ENCODE data around the gene NUP205.
A peak's percentile ranks its signal among the peaks of the same experiment; 100 is the strongest.
"Not testable (repeated sequence)": the region's sequence is repeated elsewhere in the genome, so short reads cannot be mapped to it uniquely, and the experiment has no call there.

The NUP205 gene

DNA sequence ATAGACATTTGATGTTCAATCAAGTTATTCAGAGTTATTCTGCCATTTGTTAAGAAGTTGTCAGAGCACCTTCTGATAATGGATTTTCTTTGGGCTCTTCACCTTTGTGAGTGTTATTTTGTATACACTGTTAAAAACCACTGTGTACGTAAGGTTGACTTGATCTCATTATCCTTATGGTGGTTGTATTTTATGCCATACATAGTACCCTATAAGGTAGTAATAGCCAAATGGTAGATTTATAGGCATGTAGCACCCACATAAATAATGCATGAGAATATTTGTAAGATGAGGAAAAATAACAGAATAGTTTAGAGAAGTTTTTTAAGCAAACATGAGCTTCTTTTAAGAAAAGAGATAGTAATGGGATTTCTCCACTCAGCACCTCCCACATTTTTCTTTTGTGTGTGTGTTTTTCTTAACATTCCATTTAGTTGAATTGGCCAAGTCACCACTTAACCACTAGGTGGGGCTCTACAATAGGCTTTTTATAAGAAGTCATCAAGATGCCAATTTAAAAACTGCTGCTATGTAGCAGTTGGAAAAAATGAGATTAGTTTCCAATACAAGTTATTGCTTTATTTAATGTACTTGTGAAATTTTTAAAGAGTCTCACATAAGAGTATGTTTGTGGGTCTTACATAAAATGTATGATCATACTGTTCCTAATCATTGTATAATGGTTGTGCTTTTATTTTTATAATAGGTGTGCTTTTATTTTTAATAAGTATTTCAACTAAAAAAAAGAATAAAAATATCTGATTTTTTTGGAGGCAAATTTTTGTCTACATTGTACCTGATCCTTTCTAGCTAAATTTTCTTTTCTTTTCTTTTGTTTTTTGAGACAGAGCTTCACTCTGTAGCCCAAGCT is 63.5 kb downstream of the NUP205 start:
- FAIRE-seq = peak; percentile 92

DNA sequence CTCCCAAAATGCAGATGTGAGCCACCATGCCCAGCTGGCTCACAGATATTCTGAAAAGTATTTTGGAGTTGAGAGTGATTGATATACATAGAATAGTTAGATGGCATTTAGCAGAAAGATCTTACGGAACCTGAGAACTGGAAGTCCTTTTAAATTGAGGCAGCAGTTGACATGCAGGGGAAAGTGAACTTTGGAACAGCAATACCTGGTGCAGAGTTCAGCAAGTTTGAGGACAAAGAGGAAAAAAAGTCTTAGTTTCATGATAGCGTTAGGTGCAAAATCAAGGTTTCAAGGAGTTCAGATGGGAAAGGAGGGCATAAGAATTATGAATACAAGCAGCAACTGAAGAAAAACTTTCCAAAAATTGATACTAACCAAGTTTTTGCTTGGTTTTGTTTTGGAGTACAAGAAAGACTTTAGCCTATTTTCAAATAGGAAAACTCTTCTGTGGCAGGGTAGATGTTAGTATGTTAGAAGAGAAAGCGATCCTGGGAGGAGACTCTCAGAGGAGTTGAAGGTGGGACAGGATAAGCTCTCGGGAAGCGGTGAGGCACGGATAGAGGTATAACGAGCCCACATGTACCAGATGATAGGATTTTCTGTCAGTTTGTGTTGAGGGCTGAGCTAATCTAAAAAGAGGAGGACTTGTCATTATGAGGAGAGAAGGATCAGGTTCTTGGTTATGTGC is 76.6 kb downstream of the NUP205 start:
- no peak for FAIRE-seq

DNA sequence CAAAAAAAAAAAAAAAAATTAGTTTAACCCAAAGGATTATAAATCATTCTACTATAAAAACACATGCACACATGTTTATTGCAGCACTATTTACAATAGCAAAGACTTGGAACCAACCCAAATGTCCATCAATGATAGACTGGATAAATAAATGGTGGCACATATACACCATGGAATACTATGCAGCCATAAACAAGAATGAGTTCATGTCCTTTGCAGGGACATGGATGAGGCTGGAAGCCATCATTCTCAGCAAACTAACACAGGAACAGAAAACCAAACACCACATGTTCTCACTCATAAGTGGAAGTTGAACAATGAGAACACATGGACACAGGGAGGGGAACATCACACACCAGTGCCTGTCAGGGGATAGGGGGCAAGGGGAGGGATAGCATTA is 82.0 kb downstream of the NUP205 start:
- FAIRE-seq = not testable (repeated sequence)

DNA sequence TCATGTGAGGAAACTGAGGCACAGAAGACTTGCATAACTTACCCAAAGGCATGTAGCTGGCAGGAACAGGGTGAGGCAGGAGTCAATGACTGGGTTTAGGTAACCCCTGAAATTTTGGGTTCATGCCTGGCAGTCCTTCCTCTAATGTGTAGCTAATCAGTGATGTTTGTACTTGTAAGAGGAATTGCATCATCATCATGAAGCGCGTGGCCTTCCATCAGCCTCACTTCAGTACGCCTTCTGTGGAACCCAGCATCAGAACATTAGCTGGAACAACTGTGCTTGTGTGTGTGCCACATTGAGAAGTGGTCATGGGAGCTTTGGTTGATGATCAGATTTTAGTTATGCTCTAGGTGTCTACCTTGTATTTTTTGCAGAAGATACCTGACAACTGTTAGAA is 86.4 kb downstream of the NUP205 start:
- FAIRE-seq = no peak

DNA sequence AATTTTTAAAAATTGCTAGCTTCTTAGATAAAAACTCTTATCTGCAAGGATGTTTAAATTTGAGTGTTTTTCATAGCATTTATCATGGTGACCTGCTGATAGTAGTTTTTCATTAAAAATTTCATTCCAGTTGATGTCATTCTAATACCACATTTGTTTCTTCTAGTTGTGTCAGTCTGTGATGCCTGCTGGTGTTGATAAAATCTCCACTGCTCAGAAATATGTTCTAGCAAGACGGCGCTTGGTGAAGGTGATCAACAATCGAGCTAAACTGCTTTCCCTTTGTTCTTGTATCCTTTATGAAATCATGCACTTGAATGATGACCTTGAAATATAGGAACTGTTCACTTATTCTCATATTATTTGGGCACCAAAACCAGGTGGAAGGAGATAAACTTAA is 87.0 kb downstream of the NUP205 start:
- FAIRE-seq = no peak

- peak; percentile 68 for FAIRE-seq
These were observed 87.7 kb downstream of the NUP205 start for GRCh38 chr7:135645296-135645904.

DNA sequence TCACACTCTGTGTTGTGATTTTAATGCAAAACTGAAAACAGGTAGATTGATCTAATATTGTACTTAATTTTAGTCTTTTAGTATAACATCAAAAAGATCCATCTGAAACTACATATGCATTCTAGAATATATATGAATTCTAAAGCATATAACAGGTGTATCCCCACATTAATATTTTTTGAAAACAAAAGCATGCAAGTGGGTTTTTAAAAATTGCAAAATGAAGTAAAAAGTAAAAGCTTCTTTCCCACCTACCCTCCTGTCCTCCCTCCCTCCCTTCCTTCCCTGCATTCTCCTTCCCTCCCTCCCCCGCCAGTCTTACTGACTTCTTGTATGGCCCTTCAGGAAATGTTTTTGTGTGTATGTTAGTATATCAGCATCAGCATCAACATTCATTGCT is 90.0 kb downstream of the NUP205 start:
- no peak for FAIRE-seq

DNA sequence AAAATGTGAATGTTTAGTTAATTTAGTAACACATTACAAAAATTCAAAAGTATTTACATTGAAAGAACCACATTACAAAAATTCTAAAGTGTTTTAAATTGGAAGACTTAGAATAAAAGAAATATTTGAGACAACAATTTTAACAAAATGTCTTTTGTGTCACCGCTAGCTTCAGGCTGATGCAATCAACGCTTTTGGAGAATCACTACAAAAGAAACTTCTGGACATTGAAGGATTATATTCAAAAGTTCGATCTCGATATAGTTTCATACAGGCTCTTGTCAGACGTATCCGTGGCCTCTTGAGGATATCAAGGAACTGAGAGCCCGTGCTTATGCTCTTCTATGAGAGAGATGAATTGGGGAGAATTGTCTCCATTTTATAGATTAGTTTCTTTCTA is 90.5 kb downstream of the NUP205 start:
- FAIRE-seq = no peak

GRCh38 chr7:135650831-135651573 is 93.3 kb downstream of the NUP205 start:
- no peak for FAIRE-seq

- no peak for FAIRE-seq
These were observed 95.8 kb downstream of the NUP205 start for GRCh38 chr7:135653340-135654080.

DNA sequence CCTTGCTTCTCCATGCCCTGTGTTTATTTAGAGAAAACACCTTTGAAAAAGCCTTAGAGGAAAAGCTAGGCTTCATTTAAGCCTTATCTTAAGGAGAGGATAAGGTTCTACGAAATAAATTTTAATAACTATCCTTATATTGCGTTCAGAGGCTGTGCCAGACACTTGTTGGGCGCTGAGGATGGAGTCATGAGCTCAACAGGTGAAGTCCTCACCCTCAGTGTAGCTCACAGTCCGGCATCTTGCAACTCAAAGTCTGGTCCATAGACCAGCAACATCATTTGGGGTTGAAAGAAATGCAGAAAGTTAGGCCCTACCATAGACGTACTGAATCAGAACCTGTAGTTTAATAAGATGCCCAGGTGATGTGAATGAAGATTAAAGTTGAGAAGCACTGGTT is 100.8 kb downstream of the NUP205 start:
- FAIRE-seq = no peak

DNA sequence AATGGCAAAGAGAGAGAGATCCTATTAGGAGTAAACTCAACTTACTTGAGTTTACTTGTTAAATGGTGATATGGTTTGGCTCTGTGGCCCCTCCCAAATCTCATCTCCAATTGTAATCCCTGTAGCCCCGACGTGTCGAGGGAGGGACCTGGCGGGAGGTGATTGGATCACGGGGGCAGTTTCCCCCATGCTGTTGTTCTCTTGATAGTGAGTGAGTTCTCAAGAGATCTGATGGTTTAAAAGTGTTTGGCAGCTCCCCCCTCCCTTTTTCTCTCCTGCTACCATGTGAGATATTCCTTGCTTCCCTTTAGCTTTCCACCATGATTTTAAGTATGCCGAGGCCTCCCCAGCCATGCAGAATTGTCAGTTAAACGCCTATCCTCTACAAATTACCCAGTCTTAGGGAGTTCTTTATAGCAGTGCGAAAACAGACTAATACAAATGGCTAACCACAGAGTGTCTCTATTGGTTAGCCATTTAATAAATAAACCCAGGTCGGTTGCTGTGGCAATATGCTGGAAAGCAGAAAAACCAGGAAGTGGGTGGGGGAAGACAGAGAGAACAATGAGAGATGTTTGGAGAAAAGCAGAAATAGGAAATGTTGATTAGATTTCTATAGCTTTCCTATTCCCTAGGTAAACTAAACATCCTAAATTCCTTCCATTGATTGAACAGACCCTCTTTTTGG is 101.6 kb downstream of the NUP205 start:
- FAIRE-seq = no peak

- FAIRE-seq = no peak
These were observed 103.8 kb downstream of the NUP205 start for GRCh38 chr7:135661311-135662122.

- no peak for FAIRE-seq
These were observed 104.3 kb downstream of the NUP205 start for GRCh38 chr7:135662123-135662372.

DNA sequence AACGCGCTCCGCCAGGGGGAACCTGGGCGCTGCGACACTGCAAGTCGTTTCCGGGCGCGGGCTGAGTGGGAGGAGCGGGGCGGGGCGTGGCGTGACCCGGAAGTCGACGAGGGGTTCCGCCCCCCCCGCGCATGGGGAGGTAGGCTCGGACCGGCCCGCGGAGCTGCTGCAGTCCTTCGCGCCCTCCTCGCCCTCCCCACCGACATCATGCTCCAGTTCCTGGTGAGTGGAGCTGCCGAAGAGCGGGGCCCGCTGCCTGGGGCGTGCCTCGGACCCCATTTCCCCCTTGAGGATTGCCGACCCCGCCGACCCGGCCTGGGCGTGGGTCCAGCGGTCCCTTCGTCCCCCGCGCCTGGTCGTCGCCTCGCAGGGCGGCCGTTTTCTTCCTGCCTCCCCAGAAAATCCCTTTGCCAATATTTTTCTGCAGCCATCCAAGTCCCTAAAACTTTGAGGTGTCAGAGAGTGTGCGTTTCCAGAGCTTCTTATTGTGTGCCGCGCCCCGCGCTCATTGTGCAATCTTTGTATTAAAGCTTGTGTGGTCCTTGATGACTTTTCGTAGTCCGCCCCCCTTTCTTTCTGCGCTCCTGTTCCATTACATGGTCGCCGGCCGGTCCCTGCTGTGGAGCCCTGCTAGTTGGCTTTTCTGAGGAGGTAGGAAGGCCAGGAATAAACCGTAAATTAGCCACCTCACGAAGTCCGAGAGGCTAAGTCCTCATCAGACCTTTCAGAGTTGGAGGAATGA is 104.8 kb downstream of the NUP205 start, which contains the start of gene STMP1:
Gene STMP1 (plus strand): TSS at position 142 of the 742 bp plus-strand sequence.
- FAIRE-seq = no peak

GRCh38 chr7:135664046-135664589 is 106.4 kb downstream of the NUP205 start:
- no peak for FAIRE-seq

DNA sequence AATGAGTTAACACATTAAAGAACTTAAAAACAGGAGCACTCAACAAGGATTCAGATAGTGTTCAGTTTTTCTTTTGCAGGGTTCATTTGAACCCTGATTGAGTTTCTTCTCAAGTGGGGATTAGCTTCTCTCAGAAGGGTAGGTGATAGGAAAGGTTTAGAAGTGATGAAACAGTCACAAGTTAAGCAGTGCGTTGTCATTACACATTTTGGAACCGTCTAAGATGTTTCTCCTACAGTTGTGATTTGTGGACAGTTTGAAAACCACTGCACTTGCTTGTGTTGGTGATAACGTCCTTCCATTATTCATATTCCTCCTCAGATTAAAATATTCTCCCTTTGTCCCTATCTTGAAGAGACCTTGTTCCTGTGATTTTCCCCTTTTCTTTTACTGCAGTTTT is 107.3 kb downstream of the NUP205 start:
- FAIRE-seq = no peak

DNA sequence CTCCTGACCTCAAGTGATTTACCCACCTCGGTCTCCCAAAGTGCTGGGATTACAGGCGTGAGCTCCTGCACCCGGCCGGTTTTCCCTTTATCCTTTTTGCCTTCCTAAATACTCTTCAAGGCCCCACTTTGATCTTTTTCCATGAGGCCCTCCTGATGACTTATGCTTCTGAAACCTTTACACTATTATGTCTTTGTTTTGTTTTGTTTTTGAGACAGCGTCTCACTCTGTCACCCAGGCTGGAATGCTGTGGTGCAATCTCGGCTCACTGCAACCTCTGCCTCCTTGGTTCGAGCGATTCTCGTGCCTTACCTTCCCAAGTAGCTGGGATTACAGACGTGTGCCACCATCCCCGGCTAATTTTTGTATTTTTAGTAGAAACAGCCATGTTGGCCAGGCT is 108.4 kb downstream of the NUP205 start:
- no peak for FAIRE-seq

GRCh38 chr7:135666846-135667245 is 109.1 kb downstream of the NUP205 start:
- no peak for FAIRE-seq

- FAIRE-seq = not testable (repeated sequence)
These were observed 109.9 kb downstream of the NUP205 start for GRCh38 chr7:135667626-135668025.
